K562 (cell line): ENCODE data around the gene SESN2. TPM values are rescaled to one million over a fixed set of nuclear protein-coding genes. Genes with fewer than 3 reads are reported as not detected.

Source experiments
- GATA2 ChIP-seq: sonication (generic); formaldehyde crosslinking; IDR thresholded peaks from 2 replicates; pipeline ENCODE4 v1.4.0; 2020; ENCODE audit warnings: mild to moderate bottlenecking, missing genetic modification reagents
- HDAC6 ChIP-seq: IDR thresholded peaks from 2 replicates; pipeline ENCODE4 v1.6.1; 2012; ENCODE audit warnings: low read depth, mild to moderate bottlenecking, control low read depth, inconsistent platforms, low read length, moderate library complexity
- KAT2B ChIP-seq: IDR thresholded peaks from one replicate; pipeline ENCODE4 v1.6.1; 2012; ENCODE audit warnings: low read depth, mild to moderate bottlenecking, control low read depth, inconsistent platforms, low read length, moderate library complexity
- PHF20 ChIP-seq: fragments of 450-650 bp; IDR thresholded peaks from 2 replicates; pipeline ENCODE4 v1.6.1; 2018; ENCODE audit not compliant: partially characterized antibody
- POLR2A ChIP-seq: fragments of 450-650 bp; conservative IDR thresholded peaks from 2 replicates; pipeline ENCODE4 v1.6.1; 2016
- RBM22 ChIP-seq: fragments of 200-400 bp; formaldehyde crosslinking; IDR thresholded peaks from 2 replicates; pipeline ENCODE4 v1.6.1; 2018; ENCODE audit warnings: low read length, low read depth; ENCODE audit not compliant: poor library complexity, severe bottlenecking
- SIX5 ChIP-seq, 2 experiments: IDR thresholded peaks; 2 replicates each; pipeline ENCODE4 v1.6.1; 2011; ENCODE audit warnings: low read length in 2 of 2, borderline replicate concordance in 1 of 2, low read depth in 1 of 2, mild to moderate bottlenecking in 1 of 2, moderate library complexity in 1 of 2; ENCODE audit not compliant: insufficient read depth in 1 of 2
- SRF ChIP-seq, 2 experiments: fragments of 250-450, 450-650 bp in 1 of 2; sonication (Bioruptor Pico) in 1 of 2; sonication (generic) in 1 of 2; formaldehyde crosslinking; IDR thresholded peaks; 2 replicates each; pipeline versions ENCODE4 v1.5.0 to v1.5.1; 2020 to 2022; ENCODE audit warnings: mild to moderate bottlenecking in 1 of 2, missing genetic modification reagents in 1 of 2
- ZBTB40 ChIP-seq, 2 experiments: fragments of 450-650 bp in 1 of 2; sonication (generic) in 1 of 2; formaldehyde crosslinking in 1 of 2; IDR thresholded peaks; 2 replicates each; pipeline versions ENCODE4 v1.7.1 to v1.9.0; 2016 to 2022; ENCODE audit warnings: inconsistent platforms in 1 of 2, mild to moderate bottlenecking in 1 of 2, missing genetic modification reagents in 1 of 2
- ZBTB7A ChIP-seq: IDR thresholded peaks from 2 replicates; pipeline ENCODE4 v1.6.1; 2011; ENCODE audit warnings: low read depth, mild to moderate bottlenecking, low read length, moderate library complexity, borderline replicate concordance; ENCODE audit not compliant: control insufficient read depth
- ZNF79 ChIP-seq: fragments of 250-450 bp; sonication (Bioruptor Pico); IDR thresholded peaks from 2 replicates; pipeline ENCODE4 v1.4.0; 2020; ENCODE audit warnings: low read depth, mild to moderate bottlenecking, moderate library complexity
- polyA plus RNA-seq, 8 experiments: library from polyadenylated mRNA; depleted of rRNA in 4 of 8; stranded (reverse) in 5 of 8; unstranded in 3 of 8; fragments of >200 nt; fragmentation: Nextera tagmentation in 2 of 8; fragmentation: Illumina TruSeq in 1 of 8; extraction: Ambion mirVana in 2 of 8; extraction: Trizol in 1 of 8; gene quantifications; 2 replicates each; pipeline versions ENCODE4 v1.2.1 to v1.2.3, GENCODE V29; 2011 to 2014; ENCODE audit warnings: inconsistent platforms in 1 of 8, missing spikeins in 1 of 8
- total RNA-seq, 7 experiments: library from RNA; depleted of rRNA in 6 of 7; stranded (reverse); fragments of >200 nt in 6 of 7; fragmentation: Illumina TruSeq in 2 of 7; extraction: Trizol in 2 of 7; gene quantifications; 2 replicates each; pipeline versions ENCODE4 v1.2.1 to v1.2.3, GENCODE V29; 2011 to 2021; ENCODE audit warnings: low replicate concordance in 1 of 7

Gene SESN2
- total and polyA plus RNA-seq, 9 of the 15 experiments (the other 6 are each of a cell fraction or from before 2014, with no cell fraction given): 3.7 to 71.3 (median 16.8) TPM

GRCh38 chr1:28282426-28283407 lies 23.4 kb downstream of the SESN2 start (continued):
- no peak for TF ChIP-seq ZBTB40 (IDR thresholded peaks at IDR 0.05)
- no peak for TF ChIP-seq ZBTB40 (CRISPR knock-in tag; IDR thresholded peaks at IDR 0.05)
- TF ChIP-seq GATA2 (CRISPR knock-in tag): no peak
- TF ChIP-seq SIX5 (IDR thresholded peaks at IDR 0.05; ENCODE audit: borderline replicate concordance in 1 of 2, insufficient read depth in 1 of 2, low read depth in 1 of 2, low read length in 2 of 2): no peak
- no peak for TF ChIP-seq HDAC6
- no peak for TF ChIP-seq PHF20
- no peak for TF ChIP-seq ZNF79
- no peak for TF ChIP-seq ZBTB7A
- TF ChIP-seq POLR2A: peak; percentile 27; the same call in 1 of the 2 replicates
- TF ChIP-seq RBM22: peak; percentile 13
- TF ChIP-seq SRF (CRISPR knock-in tag; IDR thresholded peaks at IDR 0.05): no peak
- no peak for TF ChIP-seq KAT2B
